Measurements from ENCODE around the gene CYCS.

DNA sequence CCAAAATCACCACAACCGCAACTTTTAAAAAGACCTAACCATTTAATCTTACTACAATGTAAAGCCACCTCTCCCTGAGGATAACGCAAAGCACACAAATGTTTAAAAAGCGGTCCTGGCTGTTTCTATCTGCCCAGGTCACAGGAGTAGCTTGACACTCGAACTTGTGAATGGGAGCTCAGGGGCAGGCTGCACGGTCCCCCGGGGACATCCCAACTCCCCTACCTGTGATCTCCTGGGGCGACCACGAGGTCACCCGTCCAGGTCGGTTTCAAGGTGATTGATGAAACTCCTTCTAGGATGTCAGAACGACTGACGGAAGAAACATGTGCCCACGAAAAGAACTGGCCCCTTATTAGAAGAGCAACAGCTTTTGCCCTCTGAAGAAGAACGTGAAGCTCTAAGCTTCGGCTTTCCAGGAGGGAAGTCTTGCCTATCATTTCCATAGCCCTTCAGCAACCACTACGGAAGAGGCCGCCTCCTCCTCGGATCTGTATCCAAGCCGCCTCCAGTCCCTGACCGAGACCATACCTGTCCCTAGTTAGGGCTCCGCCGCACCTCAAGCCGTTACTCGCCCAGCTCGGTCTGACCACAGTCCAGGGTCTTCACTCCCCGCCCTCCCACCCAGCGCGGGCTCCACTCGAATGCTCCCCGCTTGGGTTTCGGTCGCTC, 459 bp downstream of the CYCS start:
- no peak for TF ChIP-seq REST (IDR thresholded peaks at IDR 0.05; ENCODE audit: low read depth, low read length)
- no peak for TF ChIP-seq CTCF (IDR thresholded peaks at IDR 0.05 in 2 of 3, conservative IDR thresholded peaks at IDR 0.05 in 1 of 3; ENCODE audit: control insufficient read depth in 2 of 3, extremely low read depth in 1 of 3, insufficient read depth in 1 of 3, low read depth in 3 of 3, low read length in 3 of 3)
- TF ChIP-seq SP1 (IDR thresholded peaks at IDR 0.05; ENCODE audit: low read depth, low read length): no peak
- TF ChIP-seq STAT1 (conservative IDR thresholded peaks at IDR 0.05): no peak
- TF ChIP-seq ZNF24 (IDR thresholded peaks at IDR 0.05): no peak
- TF ChIP-seq POLR2A (IDR thresholded peaks at IDR 0.05; ENCODE audit: low read depth, low read length): no peak
- TF ChIP-seq ZNF274 (IDR thresholded peaks at IDR 0.05; ENCODE audit: insufficient read depth, insufficient read length): no peak
- no peak for TF ChIP-seq NFIC (IDR thresholded peaks at IDR 0.05; ENCODE audit: low read depth, low read length)
- TF ChIP-seq MTA2 (IDR thresholded peaks at IDR 0.05; ENCODE audit: low read depth): no peak
- TF ChIP-seq POLR2AphosphoS5 (IDR thresholded peaks at IDR 0.05; ENCODE audit: low read length): no peak; the same call in 1 of the 2 replicates
